HepG2 (cell line): Measurements from ENCODE around the gene PLXNB2. TPM values are rescaled to one million over a fixed set of nuclear protein-coding genes. Genes with fewer than 3 reads are reported as not detected.
A peak's percentile ranks its signal among the peaks of the same experiment; 100 is the strongest.

Experiments
- NFAT5 ChIP-seq: sonication (generic); formaldehyde crosslinking; IDR thresholded peaks from 2 replicates; pipeline ENCODE4 v1.4.0; 2020; ENCODE audit warnings: missing genetic modification reagents
- NFYC ChIP-seq: IDR thresholded peaks from 2 replicates; pipeline ENCODE4 v1.6.1; 2016; ENCODE audit warnings: missing genetic modification reagents, missing compliant biosample characterization
- PAXIP1 ChIP-seq: sonication (generic); formaldehyde crosslinking; conservative IDR thresholded peaks from 2 replicates; pipeline ENCODE4 v1.4.0; 2020; ENCODE audit warnings: mild to moderate bottlenecking, missing genetic modification reagents, moderate library complexity
- RBM39 ChIP-seq: fragments of 200-400 bp; formaldehyde crosslinking; IDR thresholded peaks from one replicate; pipeline ENCODE4 v1.6.1; 2018; ENCODE audit warnings: antibody characterized with exemption, mild to moderate bottlenecking, low read depth, low read length; ENCODE audit not compliant: poor library complexity, severe bottlenecking
- SNAPC2 ChIP-seq: sonication (generic); formaldehyde crosslinking; IDR thresholded peaks from 2 replicates; pipeline ENCODE4 v1.8.1; 2022; ENCODE audit warnings: mild to moderate bottlenecking, missing genetic modification reagents
- THAP7 ChIP-seq: sonication (generic); formaldehyde crosslinking; IDR thresholded peaks from 2 replicates; pipeline ENCODE4 v1.8.1; 2023; ENCODE audit warnings: mild to moderate bottlenecking, missing genetic modification reagents
- ZBTB43 ChIP-seq: sonication (generic); formaldehyde crosslinking; conservative IDR thresholded peaks from 2 replicates; pipeline ENCODE4 v1.4.0; 2020; ENCODE audit warnings: missing genetic modification reagents
- ZFX ChIP-seq: sonication (generic); formaldehyde crosslinking; IDR thresholded peaks from 2 replicates; pipeline ENCODE4 v1.4.0; 2020; ENCODE audit warnings: mild to moderate bottlenecking, low read depth, missing genetic modification reagents, moderate library complexity
- ZNF563 ChIP-seq: sonication (generic); formaldehyde crosslinking; IDR thresholded peaks from 2 replicates; pipeline ENCODE4 v1.8.0; 2022; ENCODE audit warnings: mild to moderate bottlenecking, moderate library complexity, missing genetic modification reagents
- ZNF704 ChIP-seq: sonication (generic); formaldehyde crosslinking; IDR thresholded peaks from 2 replicates; pipeline ENCODE4 v1.8.1; 2023; ENCODE audit warnings: mild to moderate bottlenecking, inconsistent platforms, moderate library complexity, missing genetic modification reagents, borderline replicate concordance
- ZSCAN25 ChIP-seq: sonication (generic); formaldehyde crosslinking; IDR thresholded peaks from 2 replicates; pipeline ENCODE4 v1.8.0; 2022; ENCODE audit warnings: mild to moderate bottlenecking, missing genetic modification reagents
- polyA plus RNA-seq, 8 experiments: library from polyadenylated mRNA; depleted of rRNA in 3 of 8; stranded (reverse) in 7 of 8; unstranded in 1 of 8; fragments of >200 nt; fragmentation: Illumina TruSeq in 4 of 8; extraction: Trizol in 4 of 8; gene quantifications; 2 replicates each; pipeline versions ENCODE4 v1.2.1 to v1.2.3, GENCODE V29; 2011 to 2016; ENCODE audit warnings: low read depth in 4 of 8, missing spikeins in 1 of 8, mixed read lengths in 1 of 8; ENCODE audit not compliant: insufficient read depth in 1 of 8
- total RNA-seq, 5 experiments: library from RNA; depleted of rRNA; stranded (reverse); fragments of >200 nt; fragmentation: Illumina TruSeq; extraction: Trizol; gene quantifications; 2 replicates each; pipeline ENCODE4 v1.2.3, GENCODE V29; 2016; ENCODE audit warnings: low read depth in 1 of 5

Gene PLXNB2
- total and polyA plus RNA-seq, 2 of the 13 experiments (the other 11 are each of a cell fraction or from before 2014, with no cell fraction given) = 32.6 to 68.9 TPM

- TF ChIP-seq PAXIP1 (CRISPR knock-in tag) = peak; percentile 69; the same call in 1 of the 2 replicates
- no peak for TF ChIP-seq ZNF563 (CRISPR knock-in tag)
- no peak for TF ChIP-seq RBM39
- TF ChIP-seq NFYC (CRISPR knock-in tag) = no peak
- no peak; the same call in 1 of the 2 replicates for TF ChIP-seq ZFX
- TF ChIP-seq SNAPC2 (CRISPR knock-in tag) = no peak
- TF ChIP-seq ZSCAN25 (CRISPR knock-in tag) = no peak
- TF ChIP-seq ZNF704 (CRISPR knock-in tag) = no peak
- no peak for TF ChIP-seq THAP7 (CRISPR knock-in tag)
- no peak for TF ChIP-seq NFAT5 (CRISPR knock-in tag)
- TF ChIP-seq ZBTB43 (CRISPR knock-in tag) = no peak
These were observed 3.6 kb upstream of the PLXNB2 start (continued) for GRCh38 chr22:50310949-50311444.
